ENCODE results near the gene CYFIP1. TPM values are rescaled to one million over a fixed set of nuclear protein-coding genes. Genes with fewer than 3 reads are reported as not detected.
A peak's percentile ranks its signal among the peaks of the same experiment; 100 is the strongest.

Gene CYFIP1
- total RNA-seq: 100 to 1,000 TPM; 134 to 139 TPM
- 81.2 TPM for polyA plus RNA-seq (2013, experiment 1 of 2)
- polyA plus RNA-seq (2013, experiment 2 of 2): 81.8 TPM
- long read RNA-seq, experiment 1, full-length matches to known transcripts: 13 of 58 reads
- long read RNA-seq, experiment 1, partial matches to known transcripts: 22 of 58 reads
- long read RNA-seq, experiment 1, other reads (novel, unspliced or antisense): 23 of 58 reads
- long read RNA-seq, experiment 2, full-length matches to known transcripts: 177 of 260 reads
- long read RNA-seq, experiment 2, partial matches to known transcripts: 40 of 260 reads
- long read RNA-seq, experiment 2, other reads (novel, unspliced or antisense): 43 of 260 reads
- long read RNA-seq, experiment 3, full-length matches to known transcripts: 566 of 800 reads
- long read RNA-seq, experiment 3, partial matches to known transcripts: 102 of 800 reads
- long read RNA-seq, experiment 3, other reads (novel, unspliced or antisense): 132 of 800 reads
- long read RNA-seq, experiment 4, partial matches to known transcripts: 4 of 19 reads
- long read RNA-seq, experiment 4, other reads (novel, unspliced or antisense): 15 of 19 reads

- peak; percentile 94 for DNase-seq
- peaks cover 3% of the 10 kb centered on the region for H3K4me1 ChIP-seq (ENCODE audit: control insufficient read depth, insufficient read depth, low read length)
- Mint-ChIP-seq H3K4me1 (peaks cover 6% of the 10 kb centered on the region), H3K27me3 (ENCODE audit: insufficient read depth) (peaks cover 17% of the 10 kb centered on the region), H3K27ac (peak within 1 kb of the TSS; percentile 62), H3K9me3 (no peaks in the 10 kb centered on the region), H3K36me3 (ENCODE audit: low read depth) (no peaks in the 10 kb centered on the region), H3K4me3 (peak within 1 kb of the TSS; percentile 80)
- H3K27me3 ChIP-seq (ENCODE audit: control insufficient read depth, insufficient read depth, low read length, poor library complexity, severe bottlenecking): peaks cover 6% of the 10 kb centered on the region
- H3K9ac ChIP-seq (ENCODE audit: extremely low read depth, low read length, poor library complexity, severe bottlenecking): peak within 1 kb of the TSS; percentile 86
- no peaks in the 10 kb centered on the region for H3K36me3 ChIP-seq (ENCODE audit: control insufficient read depth, insufficient read depth, low read length)
- no peaks in the 10 kb centered on the region for H3K9me3 ChIP-seq (ENCODE audit: control insufficient read depth, low read length)
- no peak for TF ChIP-seq CTCF (conservative IDR thresholded peaks at IDR 0.05)
- 0 to 1% methylated on average over 37 to 93 of the region's 93 CpGs for WGBS, 2 experiments (ENCODE audit: insufficient coverage in 1 of 2, insufficient read length in 1 of 2)
- H3K27ac ChIP-seq (ENCODE audit: low read depth, low read length): peak within 1 kb of the TSS; percentile 24
- H3K4me3 ChIP-seq (ENCODE audit: low read length): peak within 1 kb of the TSS; percentile 100
These were observed at the start of gene CYFIP1 for GRCh38 chr15:22980189-22981050. Gene CYFIP1, minus strand, starts transcription at chr15:22980368. Its CDS starts 33,083 bp downstream, at chr15:22947285.

- WGBS, 2 experiments (ENCODE audit: insufficient coverage in 1 of 2, insufficient read length in 1 of 2): 100% methylated on average over 1 of the region's 1 CpG; no CpG with 5 or more reads in 1 of the 2 experiments
- no peak overlapping the region for H3K4me3 ChIP-seq (ENCODE audit: low read length)
- H3K27ac ChIP-seq (ENCODE audit: low read depth, low read length): no peak overlapping the region
- H3K4me3 Mint-ChIP-seq: no peak overlapping the region
- H3K9ac ChIP-seq (ENCODE audit: extremely low read depth, low read length, poor library complexity, severe bottlenecking): no peak overlapping the region
- no peak for TF ChIP-seq CTCF (conservative IDR thresholded peaks at IDR 0.05)
- H3K4me1 ChIP-seq (ENCODE audit: control insufficient read depth, insufficient read depth, low read length): no peaks in the 10 kb centered on the region
- peaks cover 85% of the 10 kb centered on the region for H3K36me3 ChIP-seq (ENCODE audit: control insufficient read depth, insufficient read depth, low read length)
- no peaks in the 10 kb centered on the region for H3K9me3 ChIP-seq (ENCODE audit: control insufficient read depth, low read length)
- no peaks in the 10 kb centered on the region for H3K27me3 ChIP-seq (ENCODE audit: control insufficient read depth, insufficient read depth, low read length, poor library complexity, severe bottlenecking)
- no peaks in the 10 kb centered on the region for H3K9me3 Mint-ChIP-seq
- no peak overlapping the region for H3K27ac Mint-ChIP-seq
- DNase-seq: no peak
- H3K36me3 Mint-ChIP-seq (ENCODE audit: low read depth): peaks cover 61% of the 10 kb centered on the region
- no peaks in the 10 kb centered on the region for H3K27me3 Mint-ChIP-seq (ENCODE audit: insufficient read depth)
- no peaks in the 10 kb centered on the region for H3K4me1 Mint-ChIP-seq
These were observed 46.0 kb upstream of the CYFIP1 start for GRCh38 chr15:23026218-23026617.

GRCh38 chr15:23022156-23022555 is 42.0 kb upstream of the CYFIP1 start:
- Mint-ChIP-seq H3K9me3 (no peaks in the 10 kb centered on the region), H3K27ac (no peak overlapping the region), H3K4me3 (no peak overlapping the region), H3K27me3 (ENCODE audit: insufficient read depth) (no peaks in the 10 kb centered on the region), H3K4me1 (no peaks in the 10 kb centered on the region), H3K36me3 (ENCODE audit: low read depth) (peaks cover 60% of the 10 kb centered on the region)
- H3K36me3 ChIP-seq (ENCODE audit: control insufficient read depth, insufficient read depth, low read length): peaks cover 88% of the 10 kb centered on the region
- H3K4me1 ChIP-seq (ENCODE audit: control insufficient read depth, insufficient read depth, low read length): no peaks in the 10 kb centered on the region
- no peak for DNase-seq
- H3K9ac ChIP-seq (ENCODE audit: extremely low read depth, low read length, poor library complexity, severe bottlenecking): no peak overlapping the region
- H3K27me3 ChIP-seq (ENCODE audit: control insufficient read depth, insufficient read depth, low read length, poor library complexity, severe bottlenecking): no peaks in the 10 kb centered on the region
- H3K9me3 ChIP-seq (ENCODE audit: control insufficient read depth, low read length): no peaks in the 10 kb centered on the region
- H3K27ac ChIP-seq (ENCODE audit: low read depth, low read length): no peak overlapping the region
- no peak for TF ChIP-seq CTCF (conservative IDR thresholded peaks at IDR 0.05)
- WGBS, 2 experiments (ENCODE audit: insufficient coverage in 1 of 2, insufficient read length in 1 of 2): 90% methylated on average over 1 of the region's 2 CpGs; no CpG with 5 or more reads in 1 of the 2 experiments
- H3K4me3 ChIP-seq (ENCODE audit: low read length): no peak overlapping the region
